Vagina (tissue), 2 donors: Measurements from ENCODE around the gene LPP.

ENCODE experiments used
- CTCF ChIP-seq, 3 experiments: fragments of 450-650 bp in 2 of 3; fragments of 200-600 bp in 1 of 3; sonication (generic) in 1 of 3; IDR thresholded peaks; one replicate each; pipeline ENCODE4 v1.5.1; 2017 to 2019; ENCODE audit warnings: antibody characterized with exemption in 3 of 3, mild to moderate bottlenecking in 2 of 3, moderate library complexity in 2 of 3
- POLR2A ChIP-seq, 2 donors: fragments of 450-650 bp; IDR thresholded peaks; one replicate each; pipeline ENCODE4 v1.6.1; 2017; ENCODE audit warnings: antibody characterized with exemption in 2 of 2, mild to moderate bottlenecking in 2 of 2, moderate library complexity in 2 of 2
- POLR2AphosphoS5 ChIP-seq, 2 donors: sonication (generic); formaldehyde crosslinking; IDR thresholded peaks; one replicate each; pipeline ENCODE4 v1.9.0; 2017; ENCODE audit warnings: antibody characterized with exemption in 2 of 2, mild to moderate bottlenecking in 2 of 2, low read depth in 1 of 2; ENCODE audit not compliant: insufficient read depth in 1 of 2

GRCh38 chr3:188473045-188473444 lies 319.1 kb downstream of the LPP start:
- no peak for TF ChIP-seq CTCF (IDR thresholded peaks at IDR 0.05)
- TF ChIP-seq POLR2AphosphoS5 (IDR thresholded peaks at IDR 0.05; ENCODE audit: insufficient read depth in 1 of 2, low read depth in 1 of 2): no peak
- TF ChIP-seq POLR2A (IDR thresholded peaks at IDR 0.05): no peak
